ENCODE data around the gene SURF1. TPM values are rescaled to one million over a fixed set of nuclear protein-coding genes. Genes with fewer than 3 reads are reported as not detected.

The SURF1 gene
- total and polyA plus RNA-seq, 12 donors = 50.9 to 111 (median 72.8) TPM

DNA sequence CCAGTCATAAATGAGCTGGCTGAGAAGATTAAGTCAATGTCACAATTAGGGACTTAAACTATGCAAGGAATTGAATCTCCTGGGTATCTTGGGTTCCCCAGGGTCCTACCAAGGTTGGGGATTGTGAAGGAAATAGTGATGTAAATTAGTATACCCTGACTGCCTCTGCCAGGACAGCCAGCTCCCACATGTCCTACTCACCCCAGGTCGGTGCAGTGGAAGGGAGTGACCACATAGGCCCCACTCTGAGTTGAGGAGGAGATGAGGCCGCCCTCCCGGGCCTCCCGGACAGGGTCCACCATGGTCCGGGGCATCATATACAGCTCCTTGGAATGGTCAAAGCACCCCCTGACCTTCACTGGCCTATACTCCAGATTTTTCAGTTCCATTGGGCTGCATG lies 2.7 kb downstream of the SURF1 start:
- Histone ChIP-seq H3K27me3 (no peaks in the 10 kb centered on the region), H3K36me3 (replicated peaks in 1 of 2) (peaks cover 0 to 44% of the 10 kb centered on the region in 2 donors), H3K9me3 (replicated peaks in 1 of 3) (no peaks in the 10 kb centered on the region), H3K4me3 (no peak overlapping the region), H3K27ac (no peak overlapping the region), H3K4me1 (replicated peaks in 1 of 2) (peaks cover 19 to 36% of the 10 kb centered on the region in 2 donors)
- intact Hi-C loops (cut with DNase I) = loop anchor here (10.0 kb wide), 1 partner anchor 131 kb away; no protein-coding TSS in a partner anchor
- TF ChIP-seq POLR2A (IDR thresholded peaks at IDR 0.05) = no peak
- TF ChIP-seq, protein P1, sequence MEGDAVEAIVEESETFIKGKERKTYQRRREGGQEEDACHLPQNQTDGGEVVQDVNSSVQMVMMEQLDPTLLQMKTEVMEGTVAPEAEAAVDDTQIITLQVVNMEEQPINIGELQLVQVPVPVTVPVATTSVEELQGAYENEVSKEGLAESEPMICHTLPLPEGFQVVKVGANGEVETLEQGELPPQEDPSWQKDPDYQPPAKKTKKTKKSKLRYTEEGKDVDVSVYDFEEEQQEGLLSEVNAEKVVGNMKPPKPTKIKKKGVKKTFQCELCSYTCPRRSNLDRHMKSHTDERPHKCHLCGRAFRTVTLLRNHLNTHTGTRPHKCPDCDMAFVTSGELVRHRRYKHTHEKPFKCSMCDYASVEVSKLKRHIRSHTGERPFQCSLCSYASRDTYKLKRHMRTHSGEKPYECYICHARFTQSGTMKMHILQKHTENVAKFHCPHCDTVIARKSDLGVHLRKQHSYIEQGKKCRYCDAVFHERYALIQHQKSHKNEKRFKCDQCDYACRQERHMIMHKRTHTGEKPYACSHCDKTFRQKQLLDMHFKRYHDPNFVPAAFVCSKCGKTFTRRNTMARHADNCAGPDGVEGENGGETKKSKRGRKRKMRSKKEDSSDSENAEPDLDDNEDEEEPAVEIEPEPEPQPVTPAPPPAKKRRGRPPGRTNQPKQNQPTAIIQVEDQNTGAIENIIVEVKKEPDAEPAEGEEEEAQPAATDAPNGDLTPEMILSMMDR (IDR thresholded peaks at IDR 0.05) = no peak
- DNase-seq = no peak
- WGBS, 4 donors = 73 to 85% (median 77%) methylated on average over 2 to 5 of the region's 5 CpGs

DNA sequence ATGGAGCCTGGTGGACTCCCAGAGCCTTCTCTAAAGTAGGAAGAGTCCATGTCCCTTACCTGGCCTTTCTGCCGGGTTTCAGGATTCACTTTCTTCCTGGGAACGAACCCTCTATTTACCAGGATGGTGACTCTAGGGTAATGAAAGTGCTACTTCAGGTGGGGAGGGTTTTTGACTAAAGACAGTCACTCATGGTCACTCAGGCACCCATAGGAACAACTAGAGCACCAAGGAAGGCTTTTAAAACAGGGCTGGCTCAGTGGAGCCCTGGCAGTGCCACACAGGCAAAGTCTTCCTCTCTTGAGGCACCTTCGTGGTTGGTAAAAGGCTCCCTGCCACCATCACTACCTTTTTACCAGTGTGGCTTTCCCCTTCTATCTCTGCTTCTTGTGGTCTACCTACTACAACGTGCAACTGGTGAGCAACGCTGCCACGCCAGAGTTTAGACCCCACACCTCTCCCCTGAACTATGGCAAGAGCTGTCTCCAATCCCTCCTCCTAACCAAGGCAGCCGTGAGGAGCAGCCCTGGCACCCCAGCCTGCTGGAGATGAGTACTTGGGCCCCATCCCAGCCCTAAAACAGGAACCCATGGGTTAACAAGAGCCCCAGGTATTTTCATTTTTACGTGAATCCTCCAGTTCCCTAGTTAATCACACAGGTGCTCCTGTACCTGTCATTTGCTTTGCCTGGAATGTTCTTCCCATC lies 3.5 kb downstream of the SURF1 start:
- no peaks in the 10 kb centered on the region for H3K27me3 ChIP-seq
- no peak overlapping the region for H3K27ac ChIP-seq
- H3K36me3 ChIP-seq (replicated peaks in 1 of 2) = peaks cover 0 to 44% of the 10 kb centered on the region in 2 donors
- no peak for DNase-seq
- intact Hi-C loops (cut with DNase I) = loop anchor here (10.0 kb wide), 1 partner anchor 132 kb away; no protein-coding TSS in a partner anchor
- no peaks in the 10 kb centered on the region for H3K9me3 ChIP-seq (replicated peaks in 1 of 3)
- no peak for TF ChIP-seq POLR2A (IDR thresholded peaks at IDR 0.05)
- TF ChIP-seq, protein P1 (IDR thresholded peaks at IDR 0.05) = no peak
- H3K4me3 ChIP-seq = no peak overlapping the region
- 72 to 80% (median 78%) methylated on average over 8 of the region's 8 CpGs for WGBS, 4 donors
- H3K4me1 ChIP-seq (replicated peaks in 1 of 2) = peaks cover 19 to 36% of the 10 kb centered on the region in 2 donors

DNA sequence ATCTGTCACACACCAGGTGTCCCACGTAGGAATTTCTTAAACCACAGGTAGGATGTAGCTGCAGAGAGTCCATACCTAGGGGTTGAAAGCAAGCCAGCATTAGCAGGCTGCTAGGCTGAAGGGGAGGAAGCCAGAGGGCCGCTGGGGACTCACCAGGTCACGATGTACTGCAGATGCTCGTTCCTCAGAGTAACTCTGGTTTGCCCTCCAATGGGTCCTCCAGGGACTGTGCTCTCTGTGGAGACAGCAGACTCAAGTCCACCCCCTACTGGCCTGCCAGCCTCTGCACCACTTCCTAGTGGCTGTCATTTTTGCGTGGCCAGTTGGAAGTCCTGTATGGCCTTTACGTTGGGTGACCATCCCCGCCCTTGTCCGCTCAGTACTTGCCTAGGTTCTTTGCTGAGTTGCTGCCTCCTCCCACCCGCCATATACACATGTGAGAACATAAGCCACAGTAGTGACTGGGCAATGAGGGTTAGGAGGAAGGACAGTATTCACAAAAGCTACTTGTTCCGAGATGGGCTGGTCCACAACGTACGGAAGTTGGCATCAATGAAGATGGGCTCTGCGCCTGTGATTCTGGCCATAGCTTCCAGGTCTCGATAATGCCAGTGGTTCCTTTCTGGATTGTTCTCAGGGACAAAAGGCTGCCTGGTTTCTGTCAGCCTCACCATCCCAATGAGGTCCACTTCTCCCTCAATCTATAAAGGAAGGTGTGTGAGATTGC lies 4.2 kb downstream of the SURF1 start:
- no peaks in the 10 kb centered on the region for H3K9me3 ChIP-seq (replicated peaks in 1 of 3)
- H3K4me3 ChIP-seq = no peak overlapping the region
- H3K27me3 ChIP-seq = no peaks in the 10 kb centered on the region
- peaks cover 18 to 31% of the 10 kb centered on the region in 2 donors for H3K4me1 ChIP-seq (replicated peaks in 1 of 2)
- peak overlapping the region in 1 of 5 donors; percentile 24 for H3K27ac ChIP-seq
- whole genome bisulfite sequencing, 4 donors = 78 to 90% (median 79%) methylated on average over 13 to 14 of the region's 14 CpGs
- intact Hi-C loops (cut with DNase I) = loop anchor here (10.0 kb wide), 1 partner anchor 133 kb away; no protein-coding TSS in a partner anchor
- H3K36me3 ChIP-seq (replicated peaks in 1 of 2) = peaks cover 0 to 44% of the 10 kb centered on the region in 2 donors
- peak in 6 of 7 donors; percentile 48 to 76 (median 58) for DNase-seq
- TF ChIP-seq, protein P1 (IDR thresholded peaks at IDR 0.05) = peak; percentile 16 to 52 (median 40)
- no peak for TF ChIP-seq POLR2A (IDR thresholded peaks at IDR 0.05)

DNA sequence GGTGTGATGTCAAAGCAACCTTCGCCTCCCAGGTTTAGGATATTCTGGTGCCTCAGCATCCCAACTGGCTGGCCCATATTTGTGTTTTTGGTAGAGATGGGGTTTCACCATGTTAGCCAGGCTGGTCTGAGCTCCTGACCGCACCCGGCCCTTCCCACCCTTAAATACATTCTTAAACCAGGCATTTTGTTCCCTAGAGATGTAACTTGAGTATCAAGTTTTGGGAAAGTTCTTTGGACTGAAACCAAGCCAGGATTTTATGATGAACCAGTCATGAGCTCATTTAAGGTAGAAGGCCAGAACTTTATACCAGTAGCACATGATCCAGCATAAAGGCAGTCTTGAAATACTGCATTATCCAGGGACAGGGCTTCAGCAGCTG lies 4.8 kb downstream of the SURF1 start:
- Histone ChIP-seq H3K36me3 (replicated peaks in 1 of 2) (peaks cover 0 to 44% of the 10 kb centered on the region in 2 donors), H3K4me1 (replicated peaks in 1 of 2) (peaks cover 15 to 33% of the 10 kb centered on the region in 2 donors), H3K4me3 (no peak overlapping the region), H3K27ac (peak overlapping the region in 1 of 5 donors; percentile 24), H3K9me3 (replicated peaks in 1 of 3) (no peaks in the 10 kb centered on the region), H3K27me3 (no peaks in the 10 kb centered on the region)
- TF ChIP-seq, protein P1 (IDR thresholded peaks at IDR 0.05) = no peak
- no peak for TF ChIP-seq POLR2A (IDR thresholded peaks at IDR 0.05)
- DNase-seq = no peak
- intact Hi-C loops (cut with DNase I) = loop anchor here (10.0 kb wide), 1 partner anchor 133 kb away; no protein-coding TSS in a partner anchor
- 87 to 94% (median 89%) methylated on average over 3 of the region's 3 CpGs for WGBS, 4 donors
